Ishikawa (cell line): ENCODE data around the gene OSBPL9.

ENCODE experiments used
- CEBPB ChIP-seq: IDR thresholded peaks from 2 replicates; pipeline ENCODE4 v1.6.1; 2012
- CREB1 ChIP-seq: IDR thresholded peaks from 2 replicates; pipeline ENCODE4 v1.6.1; 2012; ENCODE audit warnings: low read depth
- EP300 ChIP-seq: IDR thresholded peaks from 2 replicates; pipeline ENCODE4 v1.6.1; 2012; ENCODE audit warnings: borderline replicate concordance
- FOXM1 ChIP-seq: IDR thresholded peaks from 2 replicates; pipeline ENCODE4 v1.6.1; 2012; ENCODE audit warnings: low read depth, borderline replicate concordance
- RAD21 ChIP-seq: IDR thresholded peaks from 2 replicates; pipeline ENCODE4 v1.6.1; 2012; ENCODE audit warnings: low read depth
- TAF1 ChIP-seq: IDR thresholded peaks from 2 replicates; pipeline ENCODE4 v1.6.1; 2012; ENCODE audit warnings: low read depth, mild to moderate bottlenecking
- TEAD4 ChIP-seq: IDR thresholded peaks from 2 replicates; pipeline ENCODE4 v1.6.1; 2012
- YY1 ChIP-seq: IDR thresholded peaks from 2 replicates; pipeline ENCODE4 v1.6.1; 2012; ENCODE audit warnings: low read depth
- ZBTB7A ChIP-seq: IDR thresholded peaks from 2 replicates; pipeline ENCODE4 v1.6.1; 2012; ENCODE audit warnings: low read depth
- TF ChIP-seq, protein P1 (sequence below): IDR thresholded peaks from 2 replicates; pipeline ENCODE4 v1.6.1; 2012; ENCODE audit warnings: low read depth, mild to moderate bottlenecking
- TF ChIP-seq, protein P2 (sequence below): IDR thresholded peaks from 2 replicates; pipeline ENCODE4 v1.6.1; 2012

DNA sequence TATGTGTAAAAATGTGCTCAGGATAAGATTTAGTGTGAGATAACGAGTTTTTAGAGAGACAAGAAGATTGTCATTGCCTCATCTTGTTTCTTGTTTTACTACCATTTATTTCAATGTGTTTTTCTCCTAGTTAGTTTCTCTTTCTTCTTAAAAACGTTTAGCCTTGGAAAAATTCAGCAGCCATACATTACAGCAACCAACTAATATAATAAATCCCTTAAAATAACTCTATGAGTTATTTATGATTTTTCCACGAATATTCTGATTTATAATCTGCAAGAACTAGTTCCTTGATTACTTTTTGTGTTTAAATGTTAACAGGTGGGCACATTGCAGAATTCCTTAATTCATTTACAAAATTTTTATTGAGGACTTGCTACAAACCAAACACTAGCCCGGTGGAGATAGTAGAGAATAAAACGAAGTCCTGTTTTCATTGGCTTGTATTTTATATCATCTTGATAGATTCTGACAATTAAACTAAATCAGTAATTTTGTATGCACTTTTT, 118.9 kb downstream of the OSBPL9 start:
- TF ChIP-seq RAD21 (no peak), TAF1 (no peak), TEAD4 (no peak), EP300 (no peak), YY1 (no peak), CREB1 (no peak), CEBPB (no peak), ZBTB7A (no peak), FOXM1 (no peak)
- TF ChIP-seq, protein P1, sequence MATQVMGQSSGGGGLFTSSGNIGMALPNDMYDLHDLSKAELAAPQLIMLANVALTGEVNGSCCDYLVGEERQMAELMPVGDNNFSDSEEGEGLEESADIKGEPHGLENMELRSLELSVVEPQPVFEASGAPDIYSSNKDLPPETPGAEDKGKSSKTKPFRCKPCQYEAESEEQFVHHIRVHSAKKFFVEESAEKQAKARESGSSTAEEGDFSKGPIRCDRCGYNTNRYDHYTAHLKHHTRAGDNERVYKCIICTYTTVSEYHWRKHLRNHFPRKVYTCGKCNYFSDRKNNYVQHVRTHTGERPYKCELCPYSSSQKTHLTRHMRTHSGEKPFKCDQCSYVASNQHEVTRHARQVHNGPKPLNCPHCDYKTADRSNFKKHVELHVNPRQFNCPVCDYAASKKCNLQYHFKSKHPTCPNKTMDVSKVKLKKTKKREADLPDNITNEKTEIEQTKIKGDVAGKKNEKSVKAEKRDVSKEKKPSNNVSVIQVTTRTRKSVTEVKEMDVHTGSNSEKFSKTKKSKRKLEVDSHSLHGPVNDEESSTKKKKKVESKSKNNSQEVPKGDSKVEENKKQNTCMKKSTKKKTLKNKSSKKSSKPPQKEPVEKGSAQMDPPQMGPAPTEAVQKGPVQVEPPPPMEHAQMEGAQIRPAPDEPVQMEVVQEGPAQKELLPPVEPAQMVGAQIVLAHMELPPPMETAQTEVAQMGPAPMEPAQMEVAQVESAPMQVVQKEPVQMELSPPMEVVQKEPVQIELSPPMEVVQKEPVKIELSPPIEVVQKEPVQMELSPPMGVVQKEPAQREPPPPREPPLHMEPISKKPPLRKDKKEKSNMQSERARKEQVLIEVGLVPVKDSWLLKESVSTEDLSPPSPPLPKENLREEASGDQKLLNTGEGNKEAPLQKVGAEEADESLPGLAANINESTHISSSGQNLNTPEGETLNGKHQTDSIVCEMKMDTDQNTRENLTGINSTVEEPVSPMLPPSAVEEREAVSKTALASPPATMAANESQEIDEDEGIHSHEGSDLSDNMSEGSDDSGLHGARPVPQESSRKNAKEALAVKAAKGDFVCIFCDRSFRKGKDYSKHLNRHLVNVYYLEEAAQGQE = no peak
- TF ChIP-seq, protein P2, sequence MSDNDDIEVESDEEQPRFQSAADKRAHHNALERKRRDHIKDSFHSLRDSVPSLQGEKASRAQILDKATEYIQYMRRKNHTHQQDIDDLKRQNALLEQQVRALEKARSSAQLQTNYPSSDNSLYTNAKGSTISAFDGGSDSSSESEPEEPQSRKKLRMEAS = no peak
